ENCODE results near the gene IL1RAPL2. TPM values are rescaled to one million over a fixed set of nuclear protein-coding genes. Genes with fewer than 3 reads are reported as not detected.
A peak's percentile ranks its signal among the peaks of the same experiment; 100 is the strongest.
"Not testable (repeated sequence)": the region's sequence is repeated elsewhere in the genome, so short reads cannot be mapped to it uniquely, and the experiment has no call there.

IL1RAPL2 gene
- total RNA-seq, 8 experiments from 2014 or later: 0.21 to 1.2 (median 0.69) TPM; not detected in 2

DNA sequence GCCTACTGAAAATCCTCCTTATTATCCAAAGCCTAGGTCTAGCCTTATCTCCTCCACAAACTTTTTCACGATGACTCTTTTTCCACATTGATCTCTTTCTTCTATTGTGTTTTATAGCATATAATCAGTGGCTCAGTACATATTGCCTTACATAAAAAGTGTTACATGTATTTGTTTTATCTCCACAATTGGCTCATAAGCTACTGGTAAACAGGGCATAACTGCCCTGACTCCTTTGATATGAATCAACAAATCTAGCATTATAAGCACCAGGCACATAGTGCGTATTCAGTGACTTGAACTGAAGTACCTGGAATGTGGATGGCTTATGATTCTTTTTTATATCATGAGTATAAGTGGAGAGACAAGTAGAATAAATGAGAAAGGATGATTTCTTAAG lies 447.7 kb downstream of the IL1RAPL2 start:
- Histone ChIP-seq H3K4me1 (replicated peaks in 1 of 2) (no peaks in the 10 kb centered on the region), H3K4me3 (no peak overlapping the region), H3K27ac (no peak overlapping the region)
- in situ Hi-C loops (cut with MboI; ENCODE audit: low pct_unique_long_range_greater_than_20kb in 2 of 9, low sequenced_read_pairs in 9 of 9, unreplicated experiment in 9 of 9): no loop called here
- no peak for ATAC-seq (replicated peaks in 6 of 8)
- WGBS, 10 experiments: 0 to 100% (median 69%) methylated on average over 1 to 2 of the region's 2 CpGs; no CpG with 5 or more reads in 4 of the 10 experiments

DNA sequence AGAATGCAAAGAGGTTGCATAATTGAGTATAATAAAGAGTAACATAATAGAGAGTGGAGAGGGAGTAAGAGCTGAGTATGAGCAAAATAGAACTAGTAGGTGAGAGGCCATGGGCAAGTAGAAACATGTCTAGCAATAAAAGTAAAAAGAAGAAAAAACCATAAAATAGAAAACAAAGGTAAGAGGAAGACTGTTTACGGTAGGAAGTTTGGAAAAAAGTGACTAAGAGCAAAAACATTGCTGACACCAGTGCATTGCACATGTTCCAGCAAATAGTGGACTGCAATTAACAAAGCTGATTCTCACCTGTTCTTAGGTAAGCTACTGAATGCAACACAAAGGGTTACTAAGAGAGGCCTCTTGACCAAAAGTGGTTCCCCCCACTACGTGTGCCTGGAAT lies 451.6 kb downstream of the IL1RAPL2 start:
- in situ Hi-C loops (cut with MboI; ENCODE audit: low pct_unique_long_range_greater_than_20kb in 2 of 9, low sequenced_read_pairs in 9 of 9, unreplicated experiment in 9 of 9): no loop called here
- Histone ChIP-seq H3K27ac (no peak overlapping the region), H3K4me1 (replicated peaks in 1 of 2) (no peaks in the 10 kb centered on the region), H3K4me3 (no peak overlapping the region)
- ATAC-seq (replicated peaks in 6 of 8): no peak
- 0 to 100% (median 85%) methylated on average over 1 to 2 of the region's 2 CpGs; no CpG with 5 or more reads in 3 of the 10 experiments for WGBS, 10 experiments

DNA sequence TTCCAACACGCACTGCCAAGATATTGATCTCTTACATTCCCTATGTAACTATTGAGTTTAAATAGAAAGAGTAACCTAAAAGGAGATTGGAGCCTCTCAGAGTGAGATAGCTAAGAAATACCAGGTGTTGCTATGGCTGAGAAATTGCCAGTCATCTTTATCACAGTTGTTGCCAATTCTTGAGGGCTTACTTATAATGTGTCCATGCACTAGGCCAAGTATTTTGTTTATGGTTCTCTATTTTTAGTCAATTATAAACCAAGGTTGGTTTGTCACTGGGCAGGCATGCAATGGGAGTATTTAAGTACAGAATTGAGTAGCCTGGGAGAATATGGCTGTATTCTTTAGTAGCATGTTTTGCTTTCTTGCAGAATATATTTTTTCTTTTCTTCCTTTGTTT lies 452.9 kb downstream of the IL1RAPL2 start:
- no peak overlapping the region for H3K4me3 ChIP-seq
- in situ Hi-C loops (cut with MboI; ENCODE audit: low pct_unique_long_range_greater_than_20kb in 2 of 9, low sequenced_read_pairs in 9 of 9, unreplicated experiment in 9 of 9): no loop called here
- ATAC-seq (replicated peaks in 6 of 8): no peak
- H3K27ac ChIP-seq: no peak overlapping the region
- 0 to 100% (median 17%) methylated on average over 1 of the region's 1 CpG; no CpG with 5 or more reads in 5 of the 10 experiments for WGBS, 10 experiments
- no peaks in the 10 kb centered on the region for H3K4me1 ChIP-seq (replicated peaks in 1 of 2)

DNA sequence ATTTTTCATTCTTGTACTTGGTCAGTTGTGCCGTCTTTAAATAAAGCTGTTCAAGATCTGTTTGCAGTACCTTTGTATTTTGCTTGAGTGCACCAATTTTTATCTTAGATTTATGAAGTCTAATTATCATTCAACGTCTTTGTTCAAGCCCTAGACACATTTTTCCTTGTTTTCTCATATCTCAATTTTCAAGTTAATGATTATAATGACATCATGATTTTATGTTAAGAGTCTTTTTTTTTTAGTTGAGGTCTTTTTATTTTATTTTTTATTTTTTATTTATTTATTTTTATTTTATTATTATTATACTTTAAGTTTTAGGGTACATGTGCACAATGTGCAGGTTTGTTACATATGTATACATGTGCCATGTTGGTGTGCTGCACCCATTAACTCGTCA lies 463.0 kb downstream of the IL1RAPL2 start:
- in situ Hi-C loops (cut with MboI; ENCODE audit: low pct_unique_long_range_greater_than_20kb in 2 of 9, low sequenced_read_pairs in 9 of 9, unreplicated experiment in 9 of 9); H3K4me3 ChIP-seq; H3K4me1 ChIP-seq (replicated peaks in 1 of 2); ATAC-seq (replicated peaks in 6 of 8); H3K27ac ChIP-seq: not testable (repeated sequence)
- WGBS, 10 experiments: 0 to 100% (median 34%) methylated on average over 1 to 2 of the region's 3 CpGs; no CpG with 5 or more reads in 2 of the 10 experiments

DNA sequence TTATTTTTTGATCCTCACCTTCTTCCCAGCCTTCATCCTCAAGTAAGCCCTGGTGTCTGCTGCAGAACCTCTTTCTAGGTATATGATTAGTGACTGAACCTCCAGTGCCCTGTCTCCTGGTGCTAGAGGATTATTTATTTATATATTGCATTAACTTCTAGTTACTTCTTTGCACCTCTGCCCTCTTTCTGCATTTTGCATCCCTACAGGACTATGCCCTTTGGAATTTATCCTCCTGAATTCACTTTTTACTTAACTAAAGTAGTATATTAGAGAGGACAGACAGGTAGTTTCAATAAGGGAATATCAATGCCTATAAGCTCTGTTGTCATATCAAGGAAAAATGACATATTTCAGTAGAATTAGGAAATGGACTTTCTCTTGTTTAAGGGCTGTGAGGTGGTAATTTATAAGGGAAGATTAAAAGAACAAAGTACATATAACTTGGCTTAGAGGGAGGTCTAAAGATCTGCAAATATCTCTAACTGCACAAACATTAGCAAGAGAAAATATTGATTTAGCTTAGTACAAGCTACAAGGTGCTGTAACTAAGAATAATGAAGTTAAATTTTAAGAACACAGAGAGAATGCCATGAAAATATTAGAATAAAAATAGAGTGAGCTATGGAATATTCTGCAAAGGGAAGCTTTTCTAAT lies 472.8 kb downstream of the IL1RAPL2 start:
- ATAC-seq (replicated peaks in 6 of 8): no peak
- in situ Hi-C loops (cut with MboI; ENCODE audit: low pct_unique_long_range_greater_than_20kb in 2 of 9, low sequenced_read_pairs in 9 of 9, unreplicated experiment in 9 of 9): no loop called here
- Histone ChIP-seq H3K4me3 (no peak overlapping the region), H3K4me1 (replicated peaks in 1 of 2) (no peaks in the 10 kb centered on the region), H3K27ac (no peak overlapping the region)

DNA sequence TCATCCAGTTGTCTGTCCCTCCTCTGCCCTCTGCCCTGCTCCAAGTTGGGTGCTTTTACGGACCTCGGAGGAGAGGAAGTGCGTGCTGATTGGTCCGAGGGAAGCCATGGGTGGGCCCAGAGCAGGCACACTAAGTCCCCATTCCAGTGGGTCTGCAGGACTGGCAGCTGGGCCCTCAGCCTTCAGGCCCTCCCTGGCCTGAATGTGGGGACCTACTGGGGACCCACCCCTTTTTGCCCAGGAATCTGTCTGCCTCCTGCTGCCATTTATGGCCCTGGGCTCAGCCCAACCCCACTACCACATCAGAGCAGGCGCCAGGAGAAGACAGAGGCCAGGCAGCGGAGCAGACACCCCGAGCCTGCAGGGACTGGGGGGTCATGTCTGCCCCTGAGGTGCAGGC lies 484.9 kb downstream of the IL1RAPL2 start:
- ATAC-seq (replicated peaks in 6 of 8): no peak
- Histone ChIP-seq H3K27ac (no peak overlapping the region), H3K4me3 (no peak overlapping the region), H3K4me1 (replicated peaks in 1 of 2) (no peaks in the 10 kb centered on the region)
- WGBS, 10 experiments: 80% methylated on average over 1 of the region's 7 CpGs; no CpG with 5 or more reads in 9 of the 10 experiments
- in situ Hi-C loops (cut with MboI; ENCODE audit: low pct_unique_long_range_greater_than_20kb in 2 of 9, low sequenced_read_pairs in 9 of 9, unreplicated experiment in 9 of 9): no loop called here

DNA sequence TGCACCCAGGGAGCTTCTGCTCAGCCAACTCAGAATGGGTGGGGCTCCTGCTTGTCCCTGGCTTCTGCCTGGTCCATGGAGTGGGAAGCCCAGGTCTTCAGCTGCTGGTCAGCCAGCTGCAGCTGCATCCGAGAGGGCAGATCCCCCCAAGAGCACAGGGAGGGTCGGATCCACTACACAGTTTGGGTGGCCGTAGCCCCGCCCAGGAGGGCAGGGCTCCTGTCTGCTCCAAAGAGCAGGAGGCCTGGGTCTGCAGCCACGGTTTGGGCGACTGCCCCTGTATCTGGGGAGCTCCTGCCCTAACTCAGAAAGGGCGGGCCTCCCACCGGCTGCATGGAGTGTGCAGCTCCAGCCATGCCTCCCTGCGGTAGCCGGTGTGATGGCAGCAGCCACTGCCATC lies 485.4 kb downstream of the IL1RAPL2 start:
- no peak overlapping the region for H3K4me3 ChIP-seq
- H3K4me1 ChIP-seq (replicated peaks in 1 of 2): no peaks in the 10 kb centered on the region
- WGBS, 10 experiments: 70% methylated on average over 2 of the region's 10 CpGs; no CpG with 5 or more reads in 9 of the 10 experiments
- in situ Hi-C loops (cut with MboI; ENCODE audit: low pct_unique_long_range_greater_than_20kb in 2 of 9, low sequenced_read_pairs in 9 of 9, unreplicated experiment in 9 of 9): no loop called here
- no peak for ATAC-seq (replicated peaks in 6 of 8)
- no peak overlapping the region for H3K27ac ChIP-seq

DNA sequence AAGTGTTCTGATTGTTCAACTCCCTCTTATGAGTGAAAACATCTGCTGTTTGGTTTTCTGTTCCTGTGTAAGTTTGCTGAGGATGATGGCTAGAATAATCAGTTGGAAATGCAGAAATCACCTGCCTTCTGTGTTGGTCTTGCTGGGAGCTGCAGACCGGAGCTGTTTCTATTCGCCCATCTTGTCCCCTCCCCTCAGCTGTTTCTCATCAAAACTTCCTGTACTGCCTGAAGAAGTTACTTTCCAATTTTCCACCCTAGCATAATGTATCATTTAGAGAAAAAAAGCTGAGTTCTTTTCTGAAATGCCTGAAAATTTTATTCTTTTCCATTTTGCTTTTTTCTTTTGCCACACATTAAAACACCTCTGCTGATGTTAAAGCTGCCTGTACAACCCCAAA lies 486.9 kb downstream of the IL1RAPL2 start:
- no peak overlapping the region for H3K27ac ChIP-seq
- in situ Hi-C loops (cut with MboI; ENCODE audit: low pct_unique_long_range_greater_than_20kb in 2 of 9, low sequenced_read_pairs in 9 of 9, unreplicated experiment in 9 of 9): no loop called here
- 0 to 57% methylated on average over 1 to 2 of the region's 2 CpGs; no CpG with 5 or more reads in 8 of the 10 experiments for WGBS, 10 experiments
- no peak for ATAC-seq (replicated peaks in 6 of 8)
- no peak overlapping the region for H3K4me3 ChIP-seq
- H3K4me1 ChIP-seq (replicated peaks in 1 of 2): no peaks in the 10 kb centered on the region

DNA sequence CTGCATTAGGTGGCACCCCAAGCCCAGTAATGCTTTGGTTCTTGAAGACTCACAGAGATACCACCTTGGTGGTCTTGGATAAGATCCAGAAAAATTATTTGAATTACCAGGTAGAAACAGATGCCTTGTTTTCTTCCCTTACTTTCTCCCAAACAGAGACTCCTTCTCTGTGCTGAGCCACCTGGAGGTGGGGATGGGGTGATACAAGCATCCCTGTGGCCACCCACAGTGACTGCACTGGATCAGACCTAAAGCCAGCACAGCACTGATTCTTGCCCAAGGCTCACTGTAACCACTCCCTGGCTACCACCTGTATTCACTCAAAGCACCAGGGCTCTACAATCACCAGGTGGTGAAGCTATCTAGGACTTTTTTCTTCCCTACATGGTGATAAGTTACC lies 497.7 kb downstream of the IL1RAPL2 start:
- Histone ChIP-seq H3K27ac (no peak overlapping the region), H3K4me3 (no peak overlapping the region), H3K4me1 (replicated peaks in 1 of 2) (no peaks in the 10 kb centered on the region)
- no peak for ATAC-seq (replicated peaks in 6 of 8)
- in situ Hi-C loops (cut with MboI; ENCODE audit: low pct_unique_long_range_greater_than_20kb in 2 of 9, low sequenced_read_pairs in 9 of 9, unreplicated experiment in 9 of 9): no loop called here

DNA sequence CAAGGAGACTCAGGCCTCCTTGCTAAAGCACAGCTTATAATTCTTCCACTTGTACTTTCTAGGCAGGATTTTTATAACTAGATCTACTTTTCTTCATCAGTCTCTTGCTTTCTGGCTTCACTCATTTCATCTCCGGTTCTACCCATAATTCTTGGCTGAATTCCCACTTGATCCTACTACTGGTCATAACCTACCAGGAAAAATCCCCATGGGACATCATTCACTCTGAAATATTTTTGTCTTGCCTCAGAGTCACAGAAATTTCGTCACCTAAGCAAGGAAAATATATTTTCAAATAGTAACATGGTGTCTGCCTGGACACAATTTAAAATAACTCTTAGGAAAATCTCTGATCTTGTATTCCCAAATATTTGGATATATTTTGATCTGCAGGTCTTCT lies 532.2 kb downstream of the IL1RAPL2 start:
- ATAC-seq (replicated peaks in 6 of 8): no peak
- 0 to 75% (median 0%) methylated on average over 2 of the region's 2 CpGs; no CpG with 5 or more reads in 5 of the 10 experiments for WGBS, 10 experiments
- H3K4me1 ChIP-seq (replicated peaks in 1 of 2): peaks cover 0 to 5% of the 10 kb centered on the region in 2 donors
- peak overlapping the region in 1 of 2 donors; percentile 39 for H3K27ac ChIP-seq
- H3K4me3 ChIP-seq: no peak overlapping the region
- in situ Hi-C loops (cut with MboI; ENCODE audit: low pct_unique_long_range_greater_than_20kb in 2 of 9, low sequenced_read_pairs in 9 of 9, unreplicated experiment in 9 of 9): no loop called here

DNA sequence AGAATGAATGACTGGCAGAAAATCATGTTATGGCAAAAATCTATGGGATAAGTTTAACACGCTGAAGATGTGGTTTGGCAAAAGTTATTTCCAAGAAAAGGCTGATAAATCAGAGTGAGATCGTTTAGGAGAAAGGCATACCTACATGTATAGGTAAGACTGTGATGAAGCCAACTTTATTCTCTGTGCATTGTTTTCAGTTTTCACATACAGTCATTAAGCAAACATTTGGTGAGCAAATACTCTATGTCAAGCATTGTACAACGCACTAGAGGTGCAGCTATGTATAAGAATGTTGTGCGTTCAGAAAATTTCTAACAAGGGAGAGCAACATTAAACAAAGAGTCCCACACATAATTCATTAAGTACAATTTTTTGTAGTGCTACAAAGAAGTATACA lies 532.8 kb downstream of the IL1RAPL2 start:
- ATAC-seq (replicated peaks in 6 of 8): no peak
- peaks cover 0 to 5% of the 10 kb centered on the region in 2 donors for H3K4me1 ChIP-seq (replicated peaks in 1 of 2)
- H3K4me3 ChIP-seq: no peak overlapping the region
- 0 to 100% (median 71%) methylated on average over 1 to 4 of the region's 4 CpGs; no CpG with 5 or more reads in 6 of the 10 experiments for WGBS, 10 experiments
- H3K27ac ChIP-seq: no peak overlapping the region
- in situ Hi-C loops (cut with MboI; ENCODE audit: low pct_unique_long_range_greater_than_20kb in 2 of 9, low sequenced_read_pairs in 9 of 9, unreplicated experiment in 9 of 9): no loop called here

DNA sequence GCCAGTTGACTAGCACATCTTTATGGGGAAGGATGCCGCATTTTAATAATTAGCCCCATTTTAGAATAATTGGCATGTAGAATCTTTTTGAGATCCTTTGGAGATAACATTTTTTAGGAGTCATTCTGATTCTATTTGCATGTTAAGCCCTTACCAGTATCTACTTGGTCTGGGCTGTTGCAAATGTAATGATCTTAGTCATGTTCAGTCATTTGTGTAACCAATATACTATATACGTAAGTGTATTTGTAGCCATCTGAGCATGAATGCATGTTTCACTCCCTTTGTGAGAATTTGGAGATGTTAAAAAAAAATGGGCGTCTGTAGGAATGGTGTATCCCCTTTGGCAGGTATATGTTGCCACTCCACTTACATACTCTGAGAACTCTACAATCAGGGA lies 535.4 kb downstream of the IL1RAPL2 start:
- no peak for ATAC-seq (replicated peaks in 6 of 8)
- WGBS, 10 experiments: 33 to 100% (median 55%) methylated on average over 1 to 3 of the region's 3 CpGs; no CpG with 5 or more reads in 5 of the 10 experiments
- H3K27ac ChIP-seq: no peak overlapping the region
- peaks cover 0 to 5% of the 10 kb centered on the region in 2 donors for H3K4me1 ChIP-seq (replicated peaks in 1 of 2)
- in situ Hi-C loops (cut with MboI; ENCODE audit: low pct_unique_long_range_greater_than_20kb in 2 of 9, low sequenced_read_pairs in 9 of 9, unreplicated experiment in 9 of 9): no loop called here
- H3K4me3 ChIP-seq: no peak overlapping the region

DNA sequence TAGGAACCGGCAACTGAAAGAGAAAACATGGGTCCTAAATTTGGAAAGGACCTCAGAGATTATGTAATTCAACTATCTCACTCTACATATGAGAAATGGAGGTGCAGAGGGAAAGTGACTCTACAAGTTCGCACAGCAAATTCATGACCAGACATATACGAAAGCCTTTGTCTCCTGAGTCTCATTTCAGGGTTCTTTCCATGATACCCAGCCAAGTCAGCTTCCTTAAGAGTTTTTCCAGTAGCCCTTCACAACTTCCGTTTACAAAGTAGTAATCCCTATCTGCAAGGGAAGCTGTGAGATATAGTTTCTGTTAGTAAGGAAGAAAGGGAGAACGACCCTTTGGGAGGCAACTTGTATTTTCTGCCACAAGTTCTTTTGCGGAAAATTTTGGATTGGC lies 543.9 kb downstream of the IL1RAPL2 start:
- 0 to 100% (median 76%) methylated on average over 1 to 6 of the region's 6 CpGs; no CpG with 5 or more reads in 2 of the 10 experiments for WGBS, 10 experiments
- no peak overlapping the region for H3K27ac ChIP-seq

DNA sequence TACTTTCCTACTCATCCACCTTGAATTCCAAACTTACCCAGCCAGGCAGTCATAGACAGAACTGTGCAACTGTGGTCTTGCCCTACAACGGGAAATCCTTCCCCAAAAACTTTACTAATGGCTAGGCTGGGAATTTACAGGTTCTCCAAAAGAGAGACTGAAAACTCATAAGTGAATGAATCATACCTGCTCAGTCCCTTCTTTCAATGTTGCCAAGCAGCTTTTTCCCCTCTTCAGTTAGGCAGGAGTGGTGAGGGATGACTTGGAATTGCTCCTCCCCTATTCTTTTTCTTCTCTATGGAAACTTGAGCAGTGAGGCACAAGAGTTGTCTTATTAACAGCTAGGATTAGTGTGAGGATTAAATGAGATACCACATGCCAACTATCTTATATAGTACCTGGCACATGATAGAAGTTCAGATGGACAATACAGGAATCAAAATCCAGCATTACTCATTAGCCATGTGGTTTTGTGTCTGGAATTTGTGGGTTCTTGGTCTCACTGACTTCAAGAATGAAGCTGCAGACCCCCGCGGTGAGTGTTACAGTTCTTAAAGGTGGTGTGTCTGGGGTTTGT lies 548.6 kb downstream of the IL1RAPL2 start:
- no peak for ATAC-seq (replicated peaks in 6 of 8)
- in situ Hi-C loops (cut with MboI; ENCODE audit: low pct_unique_long_range_greater_than_20kb in 2 of 9, low sequenced_read_pairs in 9 of 9, unreplicated experiment in 9 of 9): no loop called here

More for the DNA sequence above, 543.9 kb downstream of the IL1RAPL2 start:
- no peaks in the 10 kb centered on the region for H3K4me1 ChIP-seq (replicated peaks in 1 of 2)
- no peak for ATAC-seq (replicated peaks in 6 of 8)
- in situ Hi-C loops (cut with MboI; ENCODE audit: low pct_unique_long_range_greater_than_20kb in 2 of 9, low sequenced_read_pairs in 9 of 9, unreplicated experiment in 9 of 9): no loop called here
- no peak overlapping the region for H3K4me3 ChIP-seq

More for the DNA sequence above, 548.6 kb downstream of the IL1RAPL2 start:
- Histone ChIP-seq H3K27ac (no peak overlapping the region), H3K4me3 (no peak overlapping the region), H3K4me1 (replicated peaks in 1 of 2) (no peaks in the 10 kb centered on the region)
- WGBS, 10 experiments: 75 to 94% methylated on average over 1 to 3 of the region's 3 CpGs; no CpG with 5 or more reads in 8 of the 10 experiments

Measured in motor neuron (in vitro differentiated cells).